Activated CD8-positive, alpha-beta T cell treated with anti-CD3 and anti-CD28 coated beads for 36 hours (primary cell): ENCODE results near the gene CUBN. TPM values are rescaled to one million over a fixed set of nuclear protein-coding genes. Genes with fewer than 3 reads are reported as not detected.

Experiments used
- ATAC-seq: fragments of 200-7000 bp; cut with Tn5 transposase; one replicate; pipeline ENCODE4 v1.10.0; 2021; ENCODE audit warnings: mild to moderate bottlenecking, moderate library complexity
- CTCF ChIA-PET: fragments of 350-600 bp; sonication (Branson Sonifier 250); formaldehyde crosslinking; loops from one replicate; lab custom pipeline; 2021; ENCODE audit warnings: antibody characterized with exemption; lab: Charles Lee
- POLR2A ChIA-PET: fragments of 350-600 bp; sonication (Branson Sonifier 250); formaldehyde crosslinking; loops from one replicate; lab custom pipeline; 2021; ENCODE audit warnings: antibody characterized with exemption; lab: Charles Lee
- DNase-seq: peaks from one replicate; pipeline ENCODE4 v3.0.0-alpha.2; 2020
- H3K27ac Mint-ChIP-seq: one replicate; pipeline ENCODE4 v1.8.0; 2021; ENCODE audit warnings: mild to moderate bottlenecking, mixed read lengths
- H3K27me3 Mint-ChIP-seq: one replicate; pipeline ENCODE4 v1.8.0; 2021; ENCODE audit warnings: mixed read lengths
- H3K36me3 Mint-ChIP-seq: one replicate; pipeline ENCODE4 v1.8.0; 2021; ENCODE audit warnings: low read depth, mixed read lengths
- H3K4me1 Mint-ChIP-seq: one replicate; pipeline ENCODE4 v1.8.0; 2021; ENCODE audit warnings: low read depth, mixed read lengths
- H3K4me3 Mint-ChIP-seq: one replicate; pipeline ENCODE4 v1.8.0; 2021; ENCODE audit warnings: mild to moderate bottlenecking, moderate library complexity, mixed read lengths
- H3K9me3 Mint-ChIP-seq: one replicate; pipeline ENCODE4 v1.8.0; 2021; ENCODE audit warnings: mixed read lengths
- CTCF ChIP-seq: fragments of 200-600 bp; IDR thresholded peaks from one replicate; pipeline ENCODE4 v1.8.0; 2022; ENCODE audit warnings: antibody characterized with exemption, mild to moderate bottlenecking
- intact Hi-C: fragments of 100-400 bp; cut with micrococcal nuclease; formaldehyde crosslinking; loops from one replicate; pipeline ENCODE4 v1.10.0; 2022
- total RNA-seq, 2 experiments: library from RNA; stranded (reverse); gene quantifications; one replicate each; pipeline ENCODE4 v1.2.3, GENCODE V29; 2021

CUBN gene
- total RNA-seq, 2 experiments from 2014 or later, result 0.38 to 0.65 TPM

- Mint-ChIP-seq H3K36me3 (peaks cover 4% of the 10 kb centered on the region), H3K4me3 (no peak overlapping the region), H3K27me3 (no peaks in the 10 kb centered on the region), H3K9me3 (peaks cover 4% of the 10 kb centered on the region), H3K27ac (no peak overlapping the region), H3K4me1 (peaks cover 17% of the 10 kb centered on the region)
- no peak for TF ChIP-seq CTCF
- ChIA-PET CTCF (no interaction called here), POLR2A (interaction anchor here (0.9 kb wide), 1 partner anchor 8 kb away, joined by 3 read pairs; no protein-coding TSS in a partner anchor)
- DNase-seq (no peak), ATAC-seq (no peak)
- intact Hi-C loops, result no loop called here
These were observed 72.7 kb downstream of the CUBN start for GRCh38 chr10:17056781-17057428.

- no peak overlapping the region for H3K27ac Mint-ChIP-seq
- intact Hi-C loops, result no loop called here
- no peak for TF ChIP-seq CTCF
- ATAC-seq, result no peak
- no peaks in the 10 kb centered on the region for H3K27me3 Mint-ChIP-seq
- no peak for DNase-seq
- ChIA-PET CTCF (no interaction called here), POLR2A (no interaction called here)
- H3K36me3 Mint-ChIP-seq, result peaks cover 10% of the 10 kb centered on the region
- H3K9me3 Mint-ChIP-seq, result peaks cover 9% of the 10 kb centered on the region
- H3K4me3 Mint-ChIP-seq, result no peak overlapping the region
- H3K4me1 Mint-ChIP-seq, result peaks cover 2% of the 10 kb centered on the region
These were observed 76.1 kb downstream of the CUBN start for GRCh38 chr10:17053513-17053912.

- ChIA-PET POLR2A (no interaction called here), CTCF (no interaction called here)
- TF ChIP-seq CTCF, result no peak
- no peaks in the 10 kb centered on the region for H3K27me3 Mint-ChIP-seq
- intact Hi-C loops, result no loop called here
- no peak overlapping the region for H3K4me3 Mint-ChIP-seq
- peaks cover 9% of the 10 kb centered on the region for H3K9me3 Mint-ChIP-seq
- no peak overlapping the region for H3K27ac Mint-ChIP-seq
- DNase-seq, result no peak
- ATAC-seq, result no peak
- no peaks in the 10 kb centered on the region for H3K4me1 Mint-ChIP-seq
- H3K36me3 Mint-ChIP-seq, result peaks cover 10% of the 10 kb centered on the region
These were observed 76.5 kb downstream of the CUBN start for GRCh38 chr10:17053061-17053460.

GRCh38 chr10:17051851-17052250 is 77.8 kb downstream of the CUBN start:
- Mint-ChIP-seq H3K36me3 (peaks cover 10% of the 10 kb centered on the region), H3K4me3 (no peak overlapping the region), H3K4me1 (no peaks in the 10 kb centered on the region), H3K9me3 (peaks cover 9% of the 10 kb centered on the region), H3K27me3 (no peaks in the 10 kb centered on the region), H3K27ac (no peak overlapping the region)
- DNase-seq (no peak), ATAC-seq (no peak)
- CTCF ChIA-PET, result no interaction called here
- TF ChIP-seq CTCF, result no peak
- POLR2A ChIA-PET, result no interaction called here
- intact Hi-C loops, result no loop called here

- intact Hi-C loops, result no loop called here
- TF ChIP-seq CTCF, result no peak
- ChIA-PET CTCF (no interaction called here), POLR2A (interaction anchor here (0.9 to 1.5 kb wide), 2 partner anchors 8 to 158 kb away, joined by 3 to 4 read pairs; no protein-coding TSS in a partner anchor)
- no peak overlapping the region for H3K27ac Mint-ChIP-seq
- no peak for DNase-seq
- H3K4me1 Mint-ChIP-seq, result no peaks in the 10 kb centered on the region
- H3K4me3 Mint-ChIP-seq, result no peak overlapping the region
- H3K9me3 Mint-ChIP-seq, result peaks cover 9% of the 10 kb centered on the region
- no peaks in the 10 kb centered on the region for H3K27me3 Mint-ChIP-seq
- no peak for ATAC-seq
- peaks cover 8% of the 10 kb centered on the region for H3K36me3 Mint-ChIP-seq
These were observed 80.4 kb downstream of the CUBN start for GRCh38 chr10:17049195-17049594.
